Left lung (tissue), 10 donors: Measurements from ENCODE around the gene KIF22. TPM values are rescaled to one million over a fixed set of nuclear protein-coding genes. Genes with fewer than 3 reads are reported as not detected.

Source experiments
- ATAC-seq: fragments of 200-7000 bp; cut with Tn5 transposase; one replicate; pipeline ENCODE4 v1.9.1; 2020; ENCODE audit warnings: moderate library complexity
- DNase-seq, 4 donors: peaks; one replicate each; pipeline ENCODE4 v3.0.0-alpha.2; 2013 to 2020
- H3K27ac ChIP-seq, 2 donors: fragments of 200-600 bp; sonication (generic) in 1 of 2; one replicate each; pipeline versions ENCODE4 v1.5.0 to v1.8.0; 2020 to 2021
- H3K27me3 ChIP-seq, 2 donors: fragments of 200-600 bp; sonication (generic) in 1 of 2; one replicate each; pipeline versions ENCODE4 v1.5.0 to v1.8.0; 2020 to 2021
- H3K36me3 ChIP-seq, 2 donors: fragments of 200-600 bp; sonication (generic) in 1 of 2; one replicate each; pipeline versions ENCODE4 v1.5.0 to v1.8.0; 2020 to 2021
- H3K4me1 ChIP-seq, 2 donors: fragments of 200-600 bp; one replicate each; pipeline ENCODE4 v1.8.0; 2021
- H3K4me3 ChIP-seq, 2 donors: fragments of 200-600 bp; sonication (generic) in 1 of 2; one replicate each; pipeline versions ENCODE4 v1.5.0 to v1.8.0; 2020 to 2021; ENCODE audit warnings: mild to moderate bottlenecking in 1 of 2
- H3K9me3 ChIP-seq, 2 donors: fragments of 200-600 bp; sonication (generic) in 1 of 2; one replicate each; pipeline versions ENCODE4 v1.5.0 to v1.8.0; 2020 to 2021
- CTCF ChIP-seq, 2 donors: fragments of 200-600 bp; sonication (generic) in 1 of 2; IDR thresholded peaks; one replicate each; pipeline versions ENCODE4 v1.5.0 to v1.8.0; 2021; ENCODE audit warnings: antibody characterized with exemption in 2 of 2
- intact Hi-C, 2 donors: fragments of 100-400 bp; cut with DNase I; formaldehyde crosslinking; loops; one replicate each; pipeline versions ENCODE4 v1.11.2 to v1.14.2; 2022
- polyA plus RNA-seq, 6 donors: library from polyadenylated mRNA; unstranded; fragments of 120-200 nt; gene quantifications; one replicate each; pipeline ENCODE4 v1.2.1, GENCODE V29; 2013; ENCODE audit not compliant: insufficient read length in 6 of 6
- total RNA-seq, 2 donors: library from RNA; stranded (reverse); fragmentation: NEBNext Ultra II Directional; extraction: Animal tissue kit (Norgen Biotek cat#: 25700); gene quantifications; one replicate each; pipeline ENCODE4 v1.2.1, GENCODE V29; 2021
- donor health status: DM: no; HTN: yes; CAD: no.
- donor health status: DM: no; HTN: no; CAD: no.

KIF22 gene
- total and polyA plus RNA-seq, 8 donors = 24.8 to 92.2 (median 57.2) TPM

GRCh38 chr16:29834079-29834478, 43.5 kb downstream of the KIF22 start:
- intact Hi-C loops = no loop called here
- ATAC-seq (no peak), DNase-seq (no peak)
- no peak for TF ChIP-seq CTCF (IDR thresholded peaks at IDR 0.05)
- no peak overlapping the region for H3K4me3 ChIP-seq
- peaks cover 0 to 97% of the 10 kb centered on the region in 2 donors for H3K36me3 ChIP-seq
- no peaks in the 10 kb centered on the region for H3K9me3 ChIP-seq
- H3K4me1 ChIP-seq = peaks cover 0 to 12% of the 10 kb centered on the region in 2 donors
- H3K27ac ChIP-seq = no peak overlapping the region
- H3K27me3 ChIP-seq = no peaks in the 10 kb centered on the region

GRCh38 chr16:29835926-29836325, 45.4 kb downstream of the KIF22 start:
- no peak for ATAC-seq
- TF ChIP-seq CTCF (IDR thresholded peaks at IDR 0.05) = no peak
- Histone ChIP-seq H3K4me3 (no peak overlapping the region), H3K4me1 (no peaks in the 10 kb centered on the region), H3K27ac (no peak overlapping the region), H3K36me3 (peaks cover 0 to 100% of the 10 kb centered on the region in 2 donors), H3K27me3 (no peaks in the 10 kb centered on the region), H3K9me3 (no peaks in the 10 kb centered on the region)
- intact Hi-C loops = no loop called here
- no peak for DNase-seq

- Histone ChIP-seq H3K4me1 (no peaks in the 10 kb centered on the region), H3K4me3 (no peak overlapping the region), H3K27me3 (no peaks in the 10 kb centered on the region), H3K9me3 (no peaks in the 10 kb centered on the region), H3K36me3 (peaks cover 0 to 100% of the 10 kb centered on the region in 2 donors), H3K27ac (no peak overlapping the region)
- ATAC-seq (no peak), DNase-seq (no peak)
- intact Hi-C loops = no loop called here
- no peak for TF ChIP-seq CTCF (IDR thresholded peaks at IDR 0.05)
Measured at GRCh38 chr16:29836623-29837022, 46.1 kb downstream of the KIF22 start.

GRCh38 chr16:29837841-29838240, 47.3 kb downstream of the KIF22 start:
- no peaks in the 10 kb centered on the region for H3K4me1 ChIP-seq
- no peak overlapping the region for H3K27ac ChIP-seq
- TF ChIP-seq CTCF (IDR thresholded peaks at IDR 0.05) = no peak
- H3K4me3 ChIP-seq = no peak overlapping the region
- H3K9me3 ChIP-seq = no peaks in the 10 kb centered on the region
- ATAC-seq (no peak), DNase-seq (no peak)
- intact Hi-C loops = no loop called here
- H3K27me3 ChIP-seq = no peaks in the 10 kb centered on the region
- H3K36me3 ChIP-seq = peaks cover 0 to 100% of the 10 kb centered on the region in 2 donors

- DNase-seq = no peak
- no peaks in the 10 kb centered on the region for H3K9me3 ChIP-seq
- H3K4me1 ChIP-seq = peaks cover 0 to 3% of the 10 kb centered on the region in 2 donors
- H3K27ac ChIP-seq = no peak overlapping the region
- intact Hi-C loops = no loop called here
- no peaks in the 10 kb centered on the region for H3K27me3 ChIP-seq
- no peak overlapping the region for H3K4me3 ChIP-seq
- TF ChIP-seq CTCF (IDR thresholded peaks at IDR 0.05) = no peak
- no peak for ATAC-seq
- H3K36me3 ChIP-seq = peaks cover 0 to 98% of the 10 kb centered on the region in 2 donors
Measured at GRCh38 chr16:29839822-29840221, 49.3 kb downstream of the KIF22 start.
